HUES48 (cell line): ENCODE measurements around the gene CCN6.
"Not testable (repeated sequence)": the region's sequence is repeated elsewhere in the genome, so short reads cannot be mapped to it uniquely, and the experiment has no call there.

Experiments
- H3K27ac ChIP-seq: one replicate; pipeline ENCODE4 v1.7.0; 2013; ENCODE audit warnings: low read depth, low read length, inconsistent platforms
- H3K27me3 ChIP-seq: 2 replicates; pipeline ENCODE4 v1.6.1; 2013; ENCODE audit warnings: mild to moderate bottlenecking, low read length; ENCODE audit not compliant: control insufficient read depth, insufficient read depth
- H3K36me3 ChIP-seq: 2 replicates; pipeline ENCODE4 v1.6.1; 2013; ENCODE audit warnings: low read length; ENCODE audit not compliant: control insufficient read depth, insufficient read depth
- H3K4me1 ChIP-seq: 2 replicates; pipeline ENCODE4 v1.6.1; 2013; ENCODE audit warnings: mild to moderate bottlenecking, low read length; ENCODE audit not compliant: control insufficient read depth, insufficient read depth
- H3K4me3 ChIP-seq: 2 replicates; pipeline ENCODE4 v1.5.1; 2013; ENCODE audit warnings: mild to moderate bottlenecking, low read depth, low read length
- H3K9ac ChIP-seq: 2 replicates; pipeline ENCODE4 v1.6.1; 2013; ENCODE audit warnings: mild to moderate bottlenecking, low read depth, low read length, moderate library complexity
- H3K9me3 ChIP-seq: 2 replicates; pipeline ENCODE4 v1.6.1; 2013; ENCODE audit warnings: low read length; ENCODE audit not compliant: control insufficient read depth, insufficient read depth

The CCN6 gene

GRCh38 chr6:112087136-112087911 is 33.4 kb downstream of the CCN6 start, which contains the start of the genes FAM229B and TUBE1:
Gene FAM229B (plus strand): TSS chr6:112087591. CDS start chr6:112099284, 11,693 bp downstream.
Gene TUBE1 (minus strand): TSS chr6:112087482. CDS start chr6:112087434, 48 bp downstream.
- no peaks in the 10 kb centered on the region for H3K9me3 ChIP-seq
- H3K4me3 ChIP-seq, result peak within 1 kb of the TSS; percentile 89
- H3K27ac ChIP-seq, result peak within 1 kb of the TSS; percentile 82
- H3K27me3 ChIP-seq, result no peaks in the 10 kb centered on the region
- peaks cover 20% of the 10 kb centered on the region for H3K36me3 ChIP-seq
- peak within 1 kb of the TSS; percentile 79 for H3K9ac ChIP-seq
- peaks cover 9% of the 10 kb centered on the region; the same call in 1 of the 2 replicates for H3K4me1 ChIP-seq

DNA sequence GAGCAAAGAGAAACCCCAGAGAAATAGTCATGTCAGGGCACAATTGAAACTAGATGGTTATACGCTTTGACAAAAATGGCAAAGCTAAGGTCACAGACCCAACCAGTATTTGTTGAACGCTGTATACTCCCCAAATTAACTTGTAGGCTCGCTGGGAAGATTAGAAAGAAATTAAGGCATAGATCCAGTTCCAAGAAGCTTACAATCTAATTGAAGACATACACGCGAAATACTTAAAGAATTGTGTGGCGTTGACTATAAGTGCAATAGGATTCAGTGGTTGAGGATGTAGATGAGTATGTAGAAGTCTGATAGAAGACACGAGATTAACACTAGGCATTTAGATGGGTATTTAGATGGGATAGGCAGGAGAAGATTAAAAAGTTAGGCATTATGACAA is 34.0 kb downstream of the CCN6 start:
- H3K9me3 ChIP-seq, result no peaks in the 10 kb centered on the region
- H3K9ac ChIP-seq, result peak overlapping the region; percentile 57
- peaks cover 9% of the 10 kb centered on the region; the same call in 1 of the 2 replicates for H3K4me1 ChIP-seq
- peak overlapping the region; percentile 89 for H3K4me3 ChIP-seq
- H3K36me3 ChIP-seq, result peaks cover 20% of the 10 kb centered on the region
- no peaks in the 10 kb centered on the region for H3K27me3 ChIP-seq
- H3K27ac ChIP-seq, result no peak overlapping the region

- H3K9me3 ChIP-seq, result no peaks in the 10 kb centered on the region
- peaks cover 20% of the 10 kb centered on the region for H3K4me1 ChIP-seq
- H3K27me3 ChIP-seq, result no peaks in the 10 kb centered on the region
- no peak overlapping the region for H3K9ac ChIP-seq
- H3K27ac ChIP-seq, result no peak overlapping the region
- no peak overlapping the region for H3K4me3 ChIP-seq
- no peaks in the 10 kb centered on the region for H3K36me3 ChIP-seq
Observed at GRCh38 chr6:112096901-112097300, 43.0 kb downstream of the CCN6 start.

GRCh38 chr6:112100561-112100960 is 46.7 kb downstream of the CCN6 start:
- Histone ChIP-seq H3K4me1 (peaks cover 20% of the 10 kb centered on the region), H3K27me3 (no peaks in the 10 kb centered on the region), H3K9me3 (no peaks in the 10 kb centered on the region), H3K36me3 (no peaks in the 10 kb centered on the region), H3K27ac (peak overlapping the region; percentile 1), H3K9ac (no peak overlapping the region), H3K4me3 (peak overlapping the region; percentile 9; the same call in 1 of the 2 replicates)

DNA sequence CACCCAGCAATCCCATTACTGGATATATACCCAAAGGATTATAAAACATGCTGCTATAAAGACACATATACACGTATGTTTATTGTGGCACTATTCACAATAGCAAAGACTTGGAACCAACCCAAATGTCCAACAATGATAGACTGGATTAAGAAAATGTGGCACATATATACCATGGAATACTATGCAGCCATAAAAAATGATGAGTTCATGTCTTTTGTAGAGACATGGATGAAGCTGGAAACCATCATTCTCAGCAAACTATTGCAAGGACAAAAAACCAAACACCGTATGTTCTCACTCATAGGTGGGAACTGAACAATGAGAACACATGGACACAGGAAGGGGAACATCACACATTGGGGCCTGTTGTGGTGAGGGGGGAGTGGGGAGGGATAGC is 52.1 kb downstream of the CCN6 start:
- not testable (repeated sequence) for H3K27ac ChIP-seq, H3K4me3 ChIP-seq, H3K9me3 ChIP-seq, H3K9ac ChIP-seq, H3K4me1 ChIP-seq, H3K27me3 ChIP-seq, H3K36me3 ChIP-seq

GRCh38 chr6:112106562-112106961 is 52.7 kb downstream of the CCN6 start:
- H3K27ac ChIP-seq, result no peak overlapping the region
- no peak overlapping the region for H3K9ac ChIP-seq
- no peaks in the 10 kb centered on the region for H3K36me3 ChIP-seq
- no peaks in the 10 kb centered on the region for H3K9me3 ChIP-seq
- no peaks in the 10 kb centered on the region for H3K27me3 ChIP-seq
- H3K4me3 ChIP-seq, result no peak overlapping the region
- no peaks in the 10 kb centered on the region for H3K4me1 ChIP-seq

- no peaks in the 10 kb centered on the region for H3K9me3 ChIP-seq
- H3K27me3 ChIP-seq, result no peaks in the 10 kb centered on the region
Observed at GRCh38 chr6:112109262-112109661, 55.4 kb downstream of the CCN6 start.

DNA sequence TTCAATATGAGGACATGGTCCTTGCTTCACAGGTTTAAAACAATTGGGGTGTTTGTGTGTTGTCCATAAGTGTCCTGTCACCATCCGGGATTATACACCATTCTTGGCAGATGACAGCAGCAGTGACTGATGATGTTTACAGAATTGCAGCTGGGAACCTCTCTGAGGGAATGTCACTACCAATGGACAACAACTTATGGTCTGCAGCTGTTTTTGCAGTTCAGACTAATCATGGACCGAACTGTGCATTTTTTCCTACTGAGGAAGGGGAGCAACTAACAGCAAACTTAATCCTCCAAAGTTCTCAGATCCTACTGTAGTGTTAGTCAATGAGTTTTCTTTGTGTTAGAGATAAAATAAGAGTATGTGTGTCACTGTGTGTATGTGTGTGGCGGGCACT is 59.5 kb downstream of the CCN6 start:
- Histone ChIP-seq H3K36me3 (no peaks in the 10 kb centered on the region), H3K27ac (no peak overlapping the region), H3K9me3 (no peaks in the 10 kb centered on the region), H3K27me3 (no peaks in the 10 kb centered on the region), H3K9ac (no peak overlapping the region), H3K4me1 (no peaks in the 10 kb centered on the region), H3K4me3 (no peak overlapping the region)

More at GRCh38 chr6:112109262-112109661, 55.4 kb downstream of the CCN6 start:
- Histone ChIP-seq H3K4me1 (no peaks in the 10 kb centered on the region), H3K36me3 (no peaks in the 10 kb centered on the region), H3K27ac (no peak overlapping the region), H3K4me3 (no peak overlapping the region), H3K9ac (no peak overlapping the region)

- Histone ChIP-seq H3K4me1 (no peaks in the 10 kb centered on the region), H3K9ac (no peak overlapping the region), H3K36me3 (no peaks in the 10 kb centered on the region), H3K27ac (no peak overlapping the region), H3K4me3 (no peak overlapping the region), H3K27me3 (no peaks in the 10 kb centered on the region), H3K9me3 (no peaks in the 10 kb centered on the region)
Observed at GRCh38 chr6:112113918-112114317, 60.0 kb downstream of the CCN6 start.

DNA sequence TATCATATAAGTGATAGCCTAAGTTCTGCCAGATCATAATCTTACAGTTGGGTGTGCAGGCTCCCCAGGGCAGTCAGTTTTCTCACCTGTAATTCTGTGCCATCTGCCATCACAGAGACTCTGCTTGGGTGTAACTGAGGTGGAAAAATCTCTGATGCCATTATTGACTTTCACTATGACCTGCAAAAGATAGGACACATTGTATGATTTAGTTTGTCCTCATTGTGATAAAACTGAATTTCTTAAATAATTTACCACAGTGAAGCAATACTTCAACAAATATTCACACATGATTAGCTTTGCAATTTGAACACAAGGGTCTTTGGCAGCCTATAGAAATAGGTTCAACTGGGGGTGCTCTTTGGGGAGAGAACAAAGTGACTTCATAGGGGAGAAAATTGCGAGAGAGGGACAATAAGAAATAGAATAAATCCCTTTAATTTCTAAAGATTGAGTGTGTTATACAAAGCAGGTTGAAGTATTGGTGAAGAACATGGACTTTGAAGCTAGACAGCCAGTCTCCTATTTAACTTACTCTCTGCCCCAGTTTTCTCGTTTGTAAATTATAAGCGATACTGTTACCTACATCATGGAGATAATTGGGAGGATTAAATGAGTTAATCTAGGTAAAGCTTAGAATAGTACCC is 60.8 kb downstream of the CCN6 start:
- Histone ChIP-seq H3K27me3 (no peaks in the 10 kb centered on the region), H3K9ac (no peak overlapping the region), H3K9me3 (no peaks in the 10 kb centered on the region), H3K36me3 (no peaks in the 10 kb centered on the region), H3K27ac (no peak overlapping the region), H3K4me3 (no peak overlapping the region), H3K4me1 (no peaks in the 10 kb centered on the region)

DNA sequence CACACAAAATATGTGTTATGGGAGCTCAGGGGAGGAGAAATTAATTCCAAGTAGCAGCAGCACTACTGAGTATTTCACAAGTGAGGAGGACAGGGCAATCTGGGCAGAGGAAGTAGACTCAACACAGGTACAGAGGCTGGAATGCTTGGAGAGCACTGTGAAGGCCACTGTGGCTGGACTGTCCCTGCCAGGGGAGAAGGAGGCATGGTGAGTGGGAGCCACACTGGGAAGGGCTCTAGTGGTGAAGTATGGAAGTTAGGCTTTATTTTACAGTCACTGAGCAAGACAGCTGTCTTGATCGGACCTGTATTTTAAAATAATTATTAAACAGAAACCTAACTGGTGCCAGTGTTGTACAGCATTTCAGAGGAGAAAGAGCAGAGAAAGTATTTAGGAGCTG is 62.3 kb downstream of the CCN6 start:
- Histone ChIP-seq H3K4me1 (no peaks in the 10 kb centered on the region), H3K27ac (no peak overlapping the region), H3K27me3 (no peaks in the 10 kb centered on the region), H3K9ac (no peak overlapping the region), H3K9me3 (no peaks in the 10 kb centered on the region), H3K4me3 (no peak overlapping the region), H3K36me3 (no peaks in the 10 kb centered on the region)
